ENCODE results near the gene TRIM9.

TRIM9 gene

GRCh38 chr14:51028851-51029754 lies 65.8 kb downstream of the TRIM9 start:
- TF ChIP-seq, protein P1, sequence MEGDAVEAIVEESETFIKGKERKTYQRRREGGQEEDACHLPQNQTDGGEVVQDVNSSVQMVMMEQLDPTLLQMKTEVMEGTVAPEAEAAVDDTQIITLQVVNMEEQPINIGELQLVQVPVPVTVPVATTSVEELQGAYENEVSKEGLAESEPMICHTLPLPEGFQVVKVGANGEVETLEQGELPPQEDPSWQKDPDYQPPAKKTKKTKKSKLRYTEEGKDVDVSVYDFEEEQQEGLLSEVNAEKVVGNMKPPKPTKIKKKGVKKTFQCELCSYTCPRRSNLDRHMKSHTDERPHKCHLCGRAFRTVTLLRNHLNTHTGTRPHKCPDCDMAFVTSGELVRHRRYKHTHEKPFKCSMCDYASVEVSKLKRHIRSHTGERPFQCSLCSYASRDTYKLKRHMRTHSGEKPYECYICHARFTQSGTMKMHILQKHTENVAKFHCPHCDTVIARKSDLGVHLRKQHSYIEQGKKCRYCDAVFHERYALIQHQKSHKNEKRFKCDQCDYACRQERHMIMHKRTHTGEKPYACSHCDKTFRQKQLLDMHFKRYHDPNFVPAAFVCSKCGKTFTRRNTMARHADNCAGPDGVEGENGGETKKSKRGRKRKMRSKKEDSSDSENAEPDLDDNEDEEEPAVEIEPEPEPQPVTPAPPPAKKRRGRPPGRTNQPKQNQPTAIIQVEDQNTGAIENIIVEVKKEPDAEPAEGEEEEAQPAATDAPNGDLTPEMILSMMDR (conservative IDR thresholded peaks at IDR 0.05; ENCODE audit: control insufficient read depth, insufficient read depth, low read depth, low read length) = no peak
- DNase-seq (ENCODE audit: low read depth) = no peak

GRCh38 chr14:51028361-51028760 lies 66.5 kb downstream of the TRIM9 start:
- H3K4me3 ChIP-seq (ENCODE audit: control insufficient read depth, low read depth, low read length) = no peak overlapping the region
- DNase-seq (ENCODE audit: low read depth) = no peak
- TF ChIP-seq, protein P1 (conservative IDR thresholded peaks at IDR 0.05; ENCODE audit: control insufficient read depth, insufficient read depth, low read depth, low read length) = no peak

More at GRCh38 chr14:51028851-51029754, 65.8 kb downstream of the TRIM9 start:
- H3K4me3 ChIP-seq (ENCODE audit: control insufficient read depth, low read depth, low read length) = no peak overlapping the region

GRCh38 chr14:51024377-51024776 lies 70.5 kb downstream of the TRIM9 start:
- no peak for DNase-seq (ENCODE audit: low read depth)
- TF ChIP-seq, protein P1 (conservative IDR thresholded peaks at IDR 0.05; ENCODE audit: control insufficient read depth, insufficient read depth, low read depth, low read length) = no peak
- H3K4me3 ChIP-seq (ENCODE audit: control insufficient read depth, low read depth, low read length) = no peak overlapping the region

GRCh38 chr14:51023964-51024363 lies 70.9 kb downstream of the TRIM9 start:
- no peak overlapping the region for H3K4me3 ChIP-seq (ENCODE audit: control insufficient read depth, low read depth, low read length)
- DNase-seq (ENCODE audit: low read depth) = no peak
- TF ChIP-seq, protein P1 (conservative IDR thresholded peaks at IDR 0.05; ENCODE audit: control insufficient read depth, insufficient read depth, low read depth, low read length) = no peak

- TF ChIP-seq, protein P1 (conservative IDR thresholded peaks at IDR 0.05; ENCODE audit: control insufficient read depth, insufficient read depth, low read depth, low read length) = no peak
- no peak for DNase-seq (ENCODE audit: low read depth)
- no peak overlapping the region for H3K4me3 ChIP-seq (ENCODE audit: control insufficient read depth, low read depth, low read length)
Measured at GRCh38 chr14:51022769-51023168, 72.1 kb downstream of the TRIM9 start.

DNA sequence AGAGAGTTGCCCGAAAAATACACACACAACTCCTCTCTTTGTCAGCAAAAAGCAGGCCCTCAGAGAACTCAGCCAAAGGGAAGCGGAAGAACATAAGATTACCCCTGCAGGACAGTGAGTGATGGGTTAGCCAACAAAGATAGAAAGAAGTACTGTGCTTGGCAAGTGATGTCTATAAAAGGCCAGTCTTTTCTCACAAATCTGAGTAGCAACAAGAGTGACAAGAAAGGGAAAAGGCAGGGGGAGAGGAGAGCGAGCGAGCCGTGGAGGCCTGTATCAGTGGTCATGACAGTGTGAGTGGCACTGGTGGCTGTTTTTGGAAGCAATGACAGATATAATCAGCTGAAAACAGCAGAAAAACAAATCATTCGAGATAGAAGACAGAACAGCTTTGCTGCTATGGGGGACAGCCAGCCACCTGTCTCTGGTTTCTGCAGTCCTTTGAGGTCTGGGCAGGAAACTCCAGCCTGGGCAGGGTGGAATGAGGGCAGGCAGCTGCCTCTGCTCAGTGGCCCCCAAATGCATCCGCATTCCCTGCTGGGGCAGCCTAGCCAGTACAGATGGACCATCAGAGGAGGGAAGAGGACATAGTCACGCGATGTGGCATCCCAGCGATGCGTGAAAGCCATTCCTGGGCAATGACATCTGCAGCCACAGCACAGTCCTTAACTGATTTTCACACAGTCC lies 74.7 kb downstream of the TRIM9 start:
- TF ChIP-seq, protein P1 (conservative IDR thresholded peaks at IDR 0.05; ENCODE audit: control insufficient read depth, insufficient read depth, low read depth, low read length) = no peak
- DNase-seq (ENCODE audit: low read depth) = no peak
- no peak overlapping the region for H3K4me3 ChIP-seq (ENCODE audit: control insufficient read depth, low read depth, low read length)
